GM18517 (cell line): ENCODE results near the gene GIPC3.
"Not testable (repeated sequence)": the region's sequence is repeated elsewhere in the genome, so short reads cannot be mapped to it uniquely, and the experiment has no call there.

ENCODE experiments used
- ATAC-seq: cut with Tn5 transposase; IDR thresholded peaks from one replicate; pipeline ENCODE4 v1.9.1; 2021; ENCODE audit warnings: mild to moderate bottlenecking, moderate library complexity; ENCODE audit not compliant: unreplicated experiment

GIPC3 gene

DNA sequence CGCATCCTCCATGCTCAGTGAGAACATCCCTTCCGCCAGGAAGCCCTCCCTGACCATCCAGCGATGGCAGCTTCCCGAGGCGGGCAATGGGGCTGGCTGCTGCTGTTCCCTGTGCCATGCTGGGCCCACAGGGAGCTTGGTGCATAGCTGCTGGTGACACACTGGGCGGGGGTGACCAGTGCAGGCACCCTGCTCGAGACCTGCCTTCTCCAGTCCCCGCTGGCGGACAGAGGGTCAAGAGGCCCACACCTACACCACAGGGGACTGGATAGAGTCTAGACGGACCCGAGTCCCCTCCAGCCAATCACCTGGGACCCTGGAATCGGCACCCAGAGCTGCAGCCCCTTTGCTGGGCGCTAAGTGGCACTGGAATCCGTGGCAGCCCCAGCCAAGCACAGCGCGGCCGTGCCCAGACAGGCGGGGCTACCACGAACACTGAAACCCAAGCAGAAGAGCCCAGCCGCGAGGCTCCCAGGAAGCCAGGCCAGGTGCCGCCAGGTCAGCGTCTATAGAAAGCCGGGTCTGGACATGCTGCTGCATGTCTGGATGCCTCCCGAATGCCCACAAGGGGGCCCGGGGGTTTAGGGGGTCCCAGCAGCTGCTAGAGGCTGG lies 30.4 kb downstream of the GIPC3 start:
- no peak for ATAC-seq

- no peak for ATAC-seq
These were observed 32.2 kb downstream of the GIPC3 start for GRCh38 chr19:3617463-3617862.

GRCh38 chr19:3618144-3618810 lies 33.0 kb downstream of the GIPC3 start:
- no peak for ATAC-seq

- no peak for ATAC-seq
These were observed 33.7 kb downstream of the GIPC3 start for GRCh38 chr19:3618811-3619630.

GRCh38 chr19:3619631-3620012 lies 34.3 kb downstream of the GIPC3 start:
- no peak for ATAC-seq

DNA sequence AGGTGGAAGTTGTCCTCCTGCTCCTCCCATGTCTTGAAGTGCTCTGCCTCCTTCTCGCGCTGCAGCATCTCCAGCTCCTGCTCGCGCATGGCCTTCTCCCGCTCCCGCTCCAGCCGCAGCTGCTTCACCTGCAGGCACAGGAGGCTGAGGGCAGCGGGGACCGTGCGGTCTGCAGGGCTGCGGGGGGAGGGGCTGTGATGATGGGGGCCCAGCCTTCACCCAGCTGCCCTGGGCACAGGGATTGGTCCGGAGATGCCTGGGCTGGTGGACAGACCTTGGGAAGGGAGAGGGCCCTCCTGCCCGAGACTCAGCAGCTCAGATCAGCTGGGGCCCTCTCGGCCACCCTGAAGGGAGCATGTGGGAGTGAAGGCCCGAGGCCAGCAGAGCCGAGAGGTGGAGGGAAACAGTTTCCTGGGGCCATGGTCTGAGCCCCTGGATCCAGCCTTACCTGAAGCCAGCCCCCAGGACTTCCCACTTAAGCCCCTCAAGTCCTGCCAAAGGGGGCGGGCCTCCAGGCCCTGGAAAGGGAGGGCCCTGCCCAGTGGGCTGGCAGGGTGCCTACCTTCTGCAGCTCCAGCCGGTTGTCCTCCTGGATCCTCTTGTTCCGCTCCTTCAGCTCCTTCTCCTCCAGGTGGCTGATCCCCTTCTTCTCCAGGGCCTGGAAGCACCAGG lies 35.0 kb downstream of the GIPC3 start:
- ATAC-seq: no peak

GRCh38 chr19:3620817-3621547 lies 35.7 kb downstream of the GIPC3 start:
- no peak for ATAC-seq

GRCh38 chr19:3621689-3622088 lies 36.4 kb downstream of the GIPC3 start:
- ATAC-seq: no peak

- no peak for ATAC-seq
These were observed 36.9 kb downstream of the GIPC3 start for GRCh38 chr19:3622224-3622623.

DNA sequence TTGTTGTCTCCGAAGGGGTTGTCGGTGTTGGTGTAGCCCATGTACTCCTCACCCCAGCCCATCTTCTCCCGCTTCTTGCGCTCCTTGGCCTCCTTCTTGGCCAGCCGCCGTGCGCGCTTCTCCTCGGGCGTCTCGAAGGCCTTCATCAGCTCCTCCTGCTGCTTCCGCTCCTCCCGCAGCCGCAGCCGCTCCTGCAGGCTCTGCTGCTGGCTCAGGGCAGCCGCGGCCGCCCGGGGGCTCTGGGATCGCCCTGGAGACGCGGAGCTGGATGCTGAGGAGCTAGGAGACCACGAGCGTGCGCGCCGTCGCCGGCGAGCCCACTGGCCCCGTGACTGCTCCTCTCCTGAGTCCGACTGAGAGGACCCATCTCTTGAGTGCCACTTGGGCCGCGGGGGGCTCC lies 38.4 kb downstream of the GIPC3 start:
- ATAC-seq: no peak

DNA sequence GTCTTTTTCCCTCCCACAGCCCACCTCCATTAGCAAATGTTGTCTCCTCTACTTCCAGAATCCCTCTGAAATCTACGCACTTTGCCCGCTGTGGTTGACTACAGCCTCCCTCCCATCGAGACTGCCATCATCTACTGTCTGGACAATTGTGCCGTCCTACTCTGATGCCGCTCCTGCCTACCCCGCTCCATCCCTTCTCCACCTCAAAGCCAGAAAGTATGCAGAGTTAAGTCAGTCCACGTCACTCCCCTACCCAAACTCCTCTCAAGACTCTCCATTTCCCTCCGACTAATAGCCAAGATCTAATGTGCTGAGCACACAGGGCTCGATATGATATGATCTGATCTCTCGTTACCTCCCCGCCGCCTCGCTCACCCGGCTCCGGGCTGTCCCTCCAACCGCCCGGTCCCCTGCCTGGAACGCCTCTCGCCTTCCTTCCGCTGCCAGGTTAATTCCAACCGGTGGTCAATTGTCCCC lies 40.8 kb downstream of the GIPC3 start:
- peak; percentile 13 for ATAC-seq

DNA sequence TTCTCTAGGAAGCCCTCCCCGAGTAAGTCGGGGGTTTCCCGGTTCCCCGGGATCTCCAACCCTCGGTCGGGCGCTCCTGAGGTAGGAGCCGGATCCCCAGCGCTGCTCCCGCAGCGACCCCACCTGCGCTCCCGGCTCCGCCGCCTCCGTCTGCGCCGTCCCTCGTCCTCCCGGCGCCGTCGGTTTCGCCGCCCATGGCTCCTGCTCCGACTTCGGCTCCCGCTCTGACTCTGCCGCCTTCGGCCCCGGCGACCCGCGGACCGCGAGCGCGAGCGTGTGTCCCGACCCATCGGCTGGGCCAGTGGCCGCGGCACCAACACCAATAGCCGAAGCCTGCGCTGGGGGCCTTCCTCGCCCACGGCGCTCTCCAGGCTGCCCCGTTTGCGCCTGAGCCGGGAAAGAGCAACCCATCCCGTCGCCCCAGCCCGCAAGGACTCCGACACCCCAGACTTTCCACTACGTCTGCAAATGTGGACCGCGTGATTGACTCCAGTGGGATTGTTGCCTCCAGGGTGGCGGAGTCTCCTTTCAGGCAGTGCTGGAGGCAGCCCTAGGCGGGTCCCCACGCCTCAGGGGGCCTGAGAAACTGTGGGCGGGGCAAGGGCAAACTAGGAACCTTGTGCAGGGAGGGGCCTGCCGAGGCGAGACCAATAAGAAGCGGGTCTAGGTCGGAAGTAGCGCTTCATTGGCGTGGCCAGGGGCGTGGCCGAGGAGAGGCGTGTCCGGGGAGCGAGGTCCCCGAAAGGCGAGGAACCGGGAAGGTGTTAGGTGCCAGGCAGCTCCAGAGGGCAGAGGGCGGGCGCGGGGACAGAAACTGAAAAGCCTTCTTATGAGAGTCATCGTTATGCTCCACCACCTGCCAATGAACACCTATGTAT lies 41.4 kb downstream of the GIPC3 start, which contains the start of gene CACTIN:
CACTIN (minus strand) TSS at position 318 of the 878 bp plus-strand sequence; CDS start at position 290, 28 bp downstream.
- ATAC-seq: peak; percentile 78

- no peak for ATAC-seq
These were observed 42.1 kb downstream of the GIPC3 start for GRCh38 chr19:3627351-3627723.

DNA sequence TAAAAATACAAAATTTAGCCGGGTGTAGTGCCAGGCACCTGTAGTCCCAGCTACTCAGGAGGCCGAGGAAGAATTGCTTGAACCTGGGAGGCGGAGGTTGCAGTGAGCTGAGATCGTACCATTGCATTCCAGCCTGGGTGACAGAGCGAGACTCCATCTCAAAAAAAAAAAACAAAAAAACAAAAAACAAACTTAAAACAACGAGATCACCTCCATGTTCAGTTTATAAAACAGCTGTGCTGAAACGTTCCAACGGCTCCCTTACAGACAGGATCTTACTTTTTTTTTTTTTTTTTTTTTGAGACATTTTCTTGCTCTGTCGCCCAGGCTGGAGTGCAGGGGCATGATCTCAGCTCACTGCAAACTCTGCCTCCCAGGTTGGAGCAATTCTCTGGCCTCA lies 43.5 kb downstream of the GIPC3 start:
- not testable (repeated sequence) for ATAC-seq

- ATAC-seq: no peak
These were observed 46.0 kb downstream of the GIPC3 start for GRCh38 chr19:3631053-3631861.

GRCh38 chr19:3632098-3632497 lies 46.8 kb downstream of the GIPC3 start:
- no peak for ATAC-seq

DNA sequence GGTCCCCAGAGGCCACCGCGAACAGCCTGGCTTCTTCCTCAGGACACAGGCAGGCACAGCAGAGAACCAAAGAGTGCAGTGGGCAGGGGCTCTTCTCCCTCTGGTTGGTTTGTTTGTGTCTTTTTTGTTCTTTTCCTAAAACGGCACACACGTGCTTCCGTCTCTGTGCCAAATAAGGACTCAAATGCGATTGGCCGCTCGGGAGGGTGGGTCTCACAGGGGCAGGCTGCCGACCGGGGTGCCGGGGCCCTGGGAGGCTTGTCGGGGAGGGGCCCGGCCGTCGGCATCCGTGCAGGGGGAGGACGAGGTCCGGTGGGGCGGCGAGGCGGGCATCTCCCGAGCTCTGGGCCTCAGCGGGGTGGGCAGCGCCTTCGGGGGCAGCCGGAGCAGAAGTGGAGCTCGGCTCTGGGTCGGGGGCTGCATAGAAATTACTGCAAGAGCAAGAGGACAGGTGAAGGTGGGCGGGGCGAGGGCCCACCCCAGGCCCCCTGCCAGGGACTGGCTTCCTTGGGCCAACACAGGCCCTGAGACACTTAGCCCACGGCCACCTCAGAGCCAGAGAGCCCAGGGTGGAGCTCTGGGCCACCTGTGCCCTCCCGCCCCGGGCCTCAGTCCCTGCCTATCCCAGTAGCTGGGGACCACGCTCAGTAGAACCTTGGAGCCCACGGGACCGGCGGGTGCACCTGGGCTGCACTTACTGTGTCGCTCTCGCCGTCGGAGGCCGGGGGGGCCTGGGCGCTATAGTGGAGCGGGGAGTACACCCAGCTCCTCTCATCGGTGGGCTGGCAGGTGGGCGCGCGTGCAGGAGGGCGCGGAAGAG lies 47.7 kb downstream of the GIPC3 start:
- ATAC-seq: no peak

GRCh38 chr19:3633559-3633988 lies 48.3 kb downstream of the GIPC3 start:
- ATAC-seq: no peak
